Measurements from ENCODE around the gene PHF21A. TPM values are rescaled to one million over a fixed set of nuclear protein-coding genes. Genes with fewer than 3 reads are reported as not detected.
A peak's percentile ranks its signal among the peaks of the same experiment; 100 is the strongest.

Gene PHF21A
- total and polyA plus RNA-seq, 2 donors (not counting 3 experiments of a cell fraction or from before 2014, with no cell fraction given): 14.1 to 30.5 TPM

GRCh38 chr11:45964911-45965389 is 156.3 kb downstream of the PHF21A start:
- TF ChIP-seq CTCF (IDR thresholded peaks at IDR 0.05; ENCODE audit: extremely low read depth in 1 of 2, insufficient read depth in 1 of 2, low read depth in 1 of 2, low read length in 2 of 2): peak; percentile 87 to 88
- TF ChIP-seq POLR2A (IDR thresholded peaks at IDR 0.05; ENCODE audit: low read depth, low read length): no peak
- TF ChIP-seq MAX (IDR thresholded peaks at IDR 0.05; ENCODE audit: insufficient read depth, insufficient read length): peak; percentile 21
- Histone ChIP-seq H3K27ac (ENCODE audit: insufficient read depth, low read depth, low read length) (no peak overlapping the region), H3K9me3 (replicated peaks; ENCODE audit: control insufficient read depth, insufficient read depth, low read length) (no peaks in the 10 kb centered on the region), H3K36me3 (ENCODE audit: control insufficient read depth in 2 of 2, extremely low read depth in 1 of 2, insufficient read depth in 2 of 2, low read length in 2 of 2) (peaks cover 0 to 9% of the 10 kb centered on the region in 2 experiments), H3K9ac (replicated peaks; ENCODE audit: extremely low read depth, insufficient read depth, low read length) (no peak overlapping the region), H2AFZ (ENCODE audit: low read depth, low read length) (no peak overlapping the region), H3K4me3 (replicated peaks in 1 of 3; ENCODE audit: insufficient read depth in 1 of 3, low read depth in 1 of 3, low read length in 3 of 3) (no peak overlapping the region), H3K79me2 (ENCODE audit: control insufficient read depth, insufficient read depth, low read length) (no peaks in the 10 kb centered on the region), H3K9me1 (replicated peaks; ENCODE audit: control insufficient read depth, extremely low read depth, insufficient read depth, low read length) (no peaks in the 10 kb centered on the region), H3K27me3 (ENCODE audit: control insufficient read depth in 2 of 2, insufficient read depth in 2 of 2, low read length in 2 of 2) (no peaks in the 10 kb centered on the region), H3K4me1 (ENCODE audit: control insufficient read depth, extremely low read depth, insufficient read depth, low read length) (no peaks in the 10 kb centered on the region), H4K20me1 (replicated peaks; ENCODE audit: control insufficient read depth, extremely low read depth, insufficient read depth, low read length) (no peaks in the 10 kb centered on the region), H3K4me2 (ENCODE audit: insufficient read depth, low read length) (no peak overlapping the region)
- dilution Hi-C loops (cut with MboI; ENCODE audit: extremely low pct_ligation_motif_present, low sequenced_read_pairs) (no loop called here), intact Hi-C loops (cut with micrococcal nuclease) (loop anchor here (1.0 to 5.0 kb wide), 4 partner anchors 41 to 350 kb away; partner anchors contain the start of gene PHF21A)
- ChIA-PET CTCF (interaction anchor here (0.6 to 8.2 kb wide), 43 partner anchors 10 to 384 kb away, joined by 3 to 143 read pairs (median 5); partner anchors contain the start of gene PEX16), POLR2A (no interaction called here)
- FAIRE-seq (peak; percentile 94), DNase-seq (ENCODE audit: low read depth, low spot score) (peak; percentile 86)
- BruUV-seq (replicated peaks): no TSS peak

GRCh38 chr11:45961751-45962240 is 159.5 kb downstream of the PHF21A start:
- peaks cover 0 to 5% of the 10 kb centered on the region in 2 experiments for H3K36me3 ChIP-seq (ENCODE audit: control insufficient read depth in 2 of 2, extremely low read depth in 1 of 2, insufficient read depth in 2 of 2, low read length in 2 of 2)
- no peaks in the 10 kb centered on the region for H4K20me1 ChIP-seq (replicated peaks; ENCODE audit: control insufficient read depth, extremely low read depth, insufficient read depth, low read length)
- no TSS peak for BruUV-seq (replicated peaks)
- H3K27me3 ChIP-seq (ENCODE audit: control insufficient read depth in 2 of 2, insufficient read depth in 2 of 2, low read length in 2 of 2): no peaks in the 10 kb centered on the region
- ChIA-PET POLR2A (no interaction called here), CTCF (interaction anchor here (1.4 to 5.6 kb wide), 2 partner anchors 13 to 45 kb away, joined by 3 to 52 read pairs; no protein-coding TSS in a partner anchor)
- intact Hi-C loops (cut with micrococcal nuclease): no loop called here
- no peak overlapping the region for H3K4me2 ChIP-seq (ENCODE audit: insufficient read depth, low read length)
- no peaks in the 10 kb centered on the region for H3K4me1 ChIP-seq (ENCODE audit: control insufficient read depth, extremely low read depth, insufficient read depth, low read length)
- H2AFZ ChIP-seq (ENCODE audit: low read depth, low read length): no peak overlapping the region
- dilution Hi-C loops (cut with MboI; ENCODE audit: extremely low pct_ligation_motif_present, low sequenced_read_pairs): no loop called here
- H3K79me2 ChIP-seq (ENCODE audit: control insufficient read depth, insufficient read depth, low read length): no peaks in the 10 kb centered on the region
- H3K9me1 ChIP-seq (replicated peaks; ENCODE audit: control insufficient read depth, extremely low read depth, insufficient read depth, low read length): no peaks in the 10 kb centered on the region
- no peaks in the 10 kb centered on the region for H3K9me3 ChIP-seq (replicated peaks; ENCODE audit: control insufficient read depth, insufficient read depth, low read length)
- H3K4me3 ChIP-seq (replicated peaks in 1 of 3; ENCODE audit: insufficient read depth in 1 of 3, low read depth in 1 of 3, low read length in 3 of 3): no peak overlapping the region
- TF ChIP-seq MAX (IDR thresholded peaks at IDR 0.05; ENCODE audit: insufficient read depth, insufficient read length) (no peak), POLR2AphosphoS5 (IDR thresholded peaks at IDR 0.05; ENCODE audit: insufficient read depth, low read depth, low read length) (no peak), FOS (IDR thresholded peaks at IDR 0.05; ENCODE audit: borderline replicate concordance, insufficient read depth, low read length) (no peak), EZH2 (IDR thresholded peaks at IDR 0.05; ENCODE audit: borderline replicate concordance, low read depth, low read length, severe bottlenecking) (no peak)
- no peak overlapping the region for H3K27ac ChIP-seq (ENCODE audit: insufficient read depth, low read depth, low read length)
- FAIRE-seq (no peak), DNase-seq (ENCODE audit: low read depth, low spot score) (no peak)
- no peak overlapping the region for H3K9ac ChIP-seq (replicated peaks; ENCODE audit: extremely low read depth, insufficient read depth, low read length)

All from endothelial cell of umbilical vein (primary cell).